Endothelial cell of umbilical vein (primary cell): ENCODE results near the gene CCSER1.
"Not testable (repeated sequence)": the region's sequence is repeated elsewhere in the genome, so short reads cannot be mapped to it uniquely, and the experiment has no call there.

ENCODE experiments used
- CTCF ChIP-seq, 2 donors: IDR thresholded peaks; 1 replicate in 1 of 2; 2 replicates in 1 of 2; pipeline ENCODE4 v1.5.1; 2011; ENCODE audit warnings: low read length in 2 of 2, mild to moderate bottlenecking in 2 of 2, moderate library complexity in 2 of 2, control low read depth in 1 of 2, inconsistent platforms in 1 of 2, low read depth in 1 of 2; ENCODE audit not compliant: insufficient read depth in 1 of 2; ENCODE audit errors: extremely low read depth in 1 of 2
- FOS ChIP-seq: IDR thresholded peaks from 2 replicates; pipeline ENCODE4 v1.6.1; 2011; ENCODE audit warnings: mild to moderate bottlenecking, low read length, moderate library complexity, borderline replicate concordance; ENCODE audit not compliant: insufficient read depth
- POLR2A ChIP-seq: IDR thresholded peaks from 2 replicates; pipeline ENCODE4 v1.6.1; 2012; ENCODE audit warnings: low read depth, mild to moderate bottlenecking, control low read depth, low read length
- POLR2AphosphoS5 ChIP-seq: IDR thresholded peaks from 2 replicates; pipeline ENCODE4 v1.6.1; 2012; ENCODE audit warnings: low read depth, mild to moderate bottlenecking, control low read depth, low read length, moderate library complexity; ENCODE audit not compliant: insufficient read depth

- TF ChIP-seq FOS; POLR2A; CTCF (IDR thresholded peaks at IDR 0.05; ENCODE audit: extremely low read depth in 1 of 2, insufficient read depth in 1 of 2, low read depth in 1 of 2, low read length in 2 of 2); POLR2AphosphoS5: not testable (repeated sequence)
Observed at GRCh38 chr4:91356496-91356895, 1229.3 kb downstream of the CCSER1 start.
